HepG2 (cell line): ENCODE results near the gene GGA2. TPM values are rescaled to one million over a fixed set of nuclear protein-coding genes. Genes with fewer than 3 reads are reported as not detected.

ENCODE experiments used
- ATRX ChIP-seq: sonication (generic); formaldehyde crosslinking; IDR thresholded peaks from 2 replicates; pipeline ENCODE4 v1.4.0; 2020; ENCODE audit warnings: missing genetic modification reagents, borderline replicate concordance
- CHD2 ChIP-seq: IDR thresholded peaks from 2 replicates; pipeline ENCODE4 v1.6.1; 2011; ENCODE audit warnings: low read depth, low read length, improper control_type of control experiment
- IRF2 ChIP-seq: IDR thresholded peaks from 2 replicates; pipeline ENCODE4 v1.6.1; 2018; ENCODE audit warnings: missing genetic modification reagents, missing compliant biosample characterization
- KDM4B ChIP-seq: sonication (generic); formaldehyde crosslinking; IDR thresholded peaks from 2 replicates; pipeline ENCODE4 v1.4.0; 2020; ENCODE audit warnings: missing genetic modification reagents
- SAP130 ChIP-seq: IDR thresholded peaks from 2 replicates; pipeline ENCODE4 v1.6.1; 2016; ENCODE audit warnings: low read depth
- TBL1XR1 ChIP-seq: fragments of 150-350 bp; IDR thresholded peaks from 2 replicates; pipeline ENCODE4 v1.6.1; 2014; ENCODE audit warnings: borderline replicate concordance, low read length; ENCODE audit not compliant: partially characterized antibody
- ZBTB38 ChIP-seq: sonication (generic); formaldehyde crosslinking; IDR thresholded peaks from 2 replicates; pipeline ENCODE4 v1.5.1; 2020; ENCODE audit warnings: mild to moderate bottlenecking, missing genetic modification reagents
- ZNF383 ChIP-seq: sonication (generic); formaldehyde crosslinking; IDR thresholded peaks from 2 replicates; pipeline ENCODE4 v1.4.0; 2020; ENCODE audit warnings: missing genetic modification reagents, mild to moderate bottlenecking, borderline replicate concordance
- ZNF605 ChIP-seq: sonication (generic); formaldehyde crosslinking; IDR thresholded peaks from 2 replicates; pipeline ENCODE4 v1.8.0; 2022; ENCODE audit warnings: mild to moderate bottlenecking, missing genetic modification reagents
- ZNF619 ChIP-seq: sonication (generic); formaldehyde crosslinking; IDR thresholded peaks from 2 replicates; pipeline ENCODE4 v1.4.0; 2020; ENCODE audit warnings: mild to moderate bottlenecking, missing genetic modification reagents
- ZNF720 ChIP-seq: sonication (generic); formaldehyde crosslinking; IDR thresholded peaks from 2 replicates; pipeline ENCODE4 v1.4.0; 2020; ENCODE audit warnings: missing genetic modification reagents
- ZNF746 ChIP-seq: sonication (generic); formaldehyde crosslinking; IDR thresholded peaks from 2 replicates; pipeline ENCODE4 v1.8.0; 2022; ENCODE audit warnings: mild to moderate bottlenecking, missing genetic modification reagents
- polyA plus RNA-seq, 8 experiments: library from polyadenylated mRNA; depleted of rRNA in 3 of 8; stranded (reverse) in 7 of 8; unstranded in 1 of 8; fragments of >200 nt; fragmentation: Illumina TruSeq in 4 of 8; extraction: Trizol in 4 of 8; gene quantifications; 2 replicates each; pipeline versions ENCODE4 v1.2.1 to v1.2.3, GENCODE V29; 2011 to 2016; ENCODE audit warnings: low read depth in 4 of 8, missing spikeins in 1 of 8, mixed read lengths in 1 of 8; ENCODE audit not compliant: insufficient read depth in 1 of 8
- total RNA-seq, 5 experiments: library from RNA; depleted of rRNA; stranded (reverse); fragments of >200 nt; fragmentation: Illumina TruSeq; extraction: Trizol; gene quantifications; 2 replicates each; pipeline ENCODE4 v1.2.3, GENCODE V29; 2016; ENCODE audit warnings: low read depth in 1 of 5
- TF ChIP-seq, protein P1 (sequence below): sonication (generic); formaldehyde crosslinking; IDR thresholded peaks from 2 replicates; pipeline ENCODE4 v1.5.0; 2020; ENCODE audit warnings: missing genetic modification reagents, mild to moderate bottlenecking, borderline replicate concordance
- TF ChIP-seq, protein P2 (sequence below), 2 experiments: IDR thresholded peaks; 2 replicates each; pipeline ENCODE4 v1.6.1; 2011 to 2012; ENCODE audit warnings: low read length in 2 of 2, borderline replicate concordance in 1 of 2, low read depth in 1 of 2, mild to moderate bottlenecking in 1 of 2, moderate library complexity in 1 of 2
- TF ChIP-seq, protein P3 (sequence below): sonication (generic); formaldehyde crosslinking; IDR thresholded peaks from 2 replicates; pipeline ENCODE4 v1.5.0; 2020; ENCODE audit warnings: mild to moderate bottlenecking, missing genetic modification reagents
- TF ChIP-seq, protein P4 (sequence below): IDR thresholded peaks from 2 replicates; pipeline ENCODE4 v1.6.1; 2016
- TF ChIP-seq, protein P5 (sequence below): IDR thresholded peaks from 2 replicates; pipeline ENCODE4 v1.4.0; 2020; ENCODE audit warnings: mild to moderate bottlenecking, missing genetic modification reagents

Gene GGA2
- total and polyA plus RNA-seq, 2 of the 13 experiments (the other 11 are each of a cell fraction or from before 2014, with no cell fraction given), result 51.5 to 69.8 TPM

DNA sequence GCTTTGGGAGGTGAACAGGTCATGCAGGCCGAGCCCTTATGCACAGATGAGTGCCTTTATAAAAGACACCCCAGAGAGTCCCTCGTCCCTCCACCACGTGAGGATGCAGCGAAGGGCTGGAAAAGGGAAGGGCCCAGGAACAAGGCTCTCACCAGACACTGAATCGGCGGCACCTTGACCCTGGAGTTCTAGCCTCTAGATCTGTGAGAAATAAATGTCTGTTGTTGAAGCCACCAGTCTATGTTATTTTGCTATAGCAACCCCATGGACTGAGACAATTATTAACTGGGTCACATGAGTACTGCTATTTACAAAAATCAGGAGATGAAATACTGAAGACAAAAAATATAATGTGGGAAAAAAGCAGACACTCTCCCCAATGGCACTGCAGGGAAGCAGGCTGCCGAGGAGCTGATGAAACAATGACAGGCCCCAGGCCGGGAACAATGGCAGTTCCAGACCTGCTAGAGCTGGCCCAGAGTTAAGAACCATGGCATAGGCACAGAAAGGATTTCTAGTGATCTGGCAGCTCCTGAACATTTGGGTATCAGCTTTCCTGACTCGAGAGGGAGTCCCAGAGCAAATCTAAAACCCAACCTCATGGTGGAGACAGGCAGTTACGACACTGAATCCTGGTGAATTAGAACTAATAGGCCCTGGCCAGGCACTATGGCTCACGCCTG is 17.8 kb upstream of the GGA2 start (continued):
- TF ChIP-seq IRF2 (CRISPR knock-in tag) (no peak), ZNF619 (CRISPR knock-in tag) (no peak), SAP130 (CRISPR knock-in tag) (peak; percentile 47), ZNF720 (CRISPR knock-in tag) (no peak), ZNF746 (CRISPR knock-in tag) (no peak), ATRX (CRISPR knock-in tag) (no peak), ZNF605 (CRISPR knock-in tag) (no peak), KDM4B (CRISPR knock-in tag) (no peak), ZBTB38 (CRISPR knock-in tag) (no peak), CHD2 (no peak), ZNF383 (no peak), TBL1XR1 (no peak)
- TF ChIP-seq, protein P1, sequence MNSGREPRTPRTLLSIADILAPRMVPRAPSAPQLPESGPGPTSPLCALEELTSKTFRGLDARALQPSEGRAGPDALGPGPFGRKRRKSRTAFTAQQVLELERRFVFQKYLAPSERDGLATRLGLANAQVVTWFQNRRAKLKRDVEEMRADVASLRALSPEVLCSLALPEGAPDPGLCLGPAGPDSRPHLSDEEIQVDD (CRISPR knock-in tag), result no peak
- TF ChIP-seq, protein P2, sequence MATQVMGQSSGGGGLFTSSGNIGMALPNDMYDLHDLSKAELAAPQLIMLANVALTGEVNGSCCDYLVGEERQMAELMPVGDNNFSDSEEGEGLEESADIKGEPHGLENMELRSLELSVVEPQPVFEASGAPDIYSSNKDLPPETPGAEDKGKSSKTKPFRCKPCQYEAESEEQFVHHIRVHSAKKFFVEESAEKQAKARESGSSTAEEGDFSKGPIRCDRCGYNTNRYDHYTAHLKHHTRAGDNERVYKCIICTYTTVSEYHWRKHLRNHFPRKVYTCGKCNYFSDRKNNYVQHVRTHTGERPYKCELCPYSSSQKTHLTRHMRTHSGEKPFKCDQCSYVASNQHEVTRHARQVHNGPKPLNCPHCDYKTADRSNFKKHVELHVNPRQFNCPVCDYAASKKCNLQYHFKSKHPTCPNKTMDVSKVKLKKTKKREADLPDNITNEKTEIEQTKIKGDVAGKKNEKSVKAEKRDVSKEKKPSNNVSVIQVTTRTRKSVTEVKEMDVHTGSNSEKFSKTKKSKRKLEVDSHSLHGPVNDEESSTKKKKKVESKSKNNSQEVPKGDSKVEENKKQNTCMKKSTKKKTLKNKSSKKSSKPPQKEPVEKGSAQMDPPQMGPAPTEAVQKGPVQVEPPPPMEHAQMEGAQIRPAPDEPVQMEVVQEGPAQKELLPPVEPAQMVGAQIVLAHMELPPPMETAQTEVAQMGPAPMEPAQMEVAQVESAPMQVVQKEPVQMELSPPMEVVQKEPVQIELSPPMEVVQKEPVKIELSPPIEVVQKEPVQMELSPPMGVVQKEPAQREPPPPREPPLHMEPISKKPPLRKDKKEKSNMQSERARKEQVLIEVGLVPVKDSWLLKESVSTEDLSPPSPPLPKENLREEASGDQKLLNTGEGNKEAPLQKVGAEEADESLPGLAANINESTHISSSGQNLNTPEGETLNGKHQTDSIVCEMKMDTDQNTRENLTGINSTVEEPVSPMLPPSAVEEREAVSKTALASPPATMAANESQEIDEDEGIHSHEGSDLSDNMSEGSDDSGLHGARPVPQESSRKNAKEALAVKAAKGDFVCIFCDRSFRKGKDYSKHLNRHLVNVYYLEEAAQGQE (IDR thresholded peaks at IDR 0.05; ENCODE audit: borderline replicate concordance in 1 of 2, low read depth in 1 of 2, low read length in 2 of 2), result no peak
- TF ChIP-seq, protein P3, sequence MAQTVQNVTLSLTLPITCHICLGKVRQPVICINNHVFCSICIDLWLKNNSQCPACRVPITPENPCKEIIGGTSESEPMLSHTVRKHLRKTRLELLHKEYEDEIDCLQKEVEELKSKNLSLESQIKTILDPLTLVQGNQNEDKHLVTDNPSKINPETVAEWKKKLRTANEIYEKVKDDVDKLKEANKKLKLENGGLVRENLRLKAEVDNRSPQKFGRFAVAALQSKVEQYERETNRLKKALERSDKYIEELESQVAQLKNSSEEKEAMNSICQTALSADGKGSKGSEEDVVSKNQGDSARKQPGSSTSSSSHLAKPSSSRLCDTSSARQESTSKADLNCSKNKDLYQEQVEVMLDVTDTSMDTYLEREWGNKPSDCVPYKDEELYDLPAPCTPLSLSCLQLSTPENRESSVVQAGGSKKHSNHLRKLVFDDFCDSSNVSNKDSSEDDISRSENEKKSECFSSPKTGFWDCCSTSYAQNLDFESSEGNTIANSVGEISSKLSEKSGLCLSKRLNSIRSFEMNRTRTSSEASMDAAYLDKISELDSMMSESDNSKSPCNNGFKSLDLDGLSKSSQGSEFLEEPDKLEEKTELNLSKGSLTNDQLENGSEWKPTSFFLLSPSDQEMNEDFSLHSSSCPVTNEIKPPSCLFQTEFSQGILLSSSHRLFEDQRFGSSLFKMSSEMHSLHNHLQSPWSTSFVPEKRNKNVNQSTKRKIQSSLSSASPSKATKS (CRISPR knock-in tag), result no peak
- TF ChIP-seq, protein P4, sequence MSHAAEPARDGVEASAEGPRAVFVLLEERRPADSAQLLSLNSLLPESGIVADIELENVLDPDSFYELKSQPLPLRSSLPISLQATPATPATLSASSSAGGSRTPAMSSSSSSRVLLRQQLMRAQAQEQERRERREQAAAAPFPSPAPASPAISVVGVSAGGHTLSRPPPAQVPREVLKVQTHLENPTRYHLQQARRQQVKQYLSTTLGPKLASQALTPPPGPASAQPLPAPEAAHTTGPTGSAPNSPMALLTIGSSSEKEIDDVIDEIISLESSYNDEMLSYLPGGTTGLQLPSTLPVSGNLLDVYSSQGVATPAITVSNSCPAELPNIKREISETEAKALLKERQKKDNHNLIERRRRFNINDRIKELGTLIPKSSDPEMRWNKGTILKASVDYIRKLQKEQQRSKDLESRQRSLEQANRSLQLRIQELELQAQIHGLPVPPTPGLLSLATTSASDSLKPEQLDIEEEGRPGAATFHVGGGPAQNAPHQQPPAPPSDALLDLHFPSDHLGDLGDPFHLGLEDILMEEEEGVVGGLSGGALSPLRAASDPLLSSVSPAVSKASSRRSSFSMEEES (CRISPR knock-in tag), result peak; percentile 27; the same call in 1 of the 2 replicates
- TF ChIP-seq, protein P5, sequence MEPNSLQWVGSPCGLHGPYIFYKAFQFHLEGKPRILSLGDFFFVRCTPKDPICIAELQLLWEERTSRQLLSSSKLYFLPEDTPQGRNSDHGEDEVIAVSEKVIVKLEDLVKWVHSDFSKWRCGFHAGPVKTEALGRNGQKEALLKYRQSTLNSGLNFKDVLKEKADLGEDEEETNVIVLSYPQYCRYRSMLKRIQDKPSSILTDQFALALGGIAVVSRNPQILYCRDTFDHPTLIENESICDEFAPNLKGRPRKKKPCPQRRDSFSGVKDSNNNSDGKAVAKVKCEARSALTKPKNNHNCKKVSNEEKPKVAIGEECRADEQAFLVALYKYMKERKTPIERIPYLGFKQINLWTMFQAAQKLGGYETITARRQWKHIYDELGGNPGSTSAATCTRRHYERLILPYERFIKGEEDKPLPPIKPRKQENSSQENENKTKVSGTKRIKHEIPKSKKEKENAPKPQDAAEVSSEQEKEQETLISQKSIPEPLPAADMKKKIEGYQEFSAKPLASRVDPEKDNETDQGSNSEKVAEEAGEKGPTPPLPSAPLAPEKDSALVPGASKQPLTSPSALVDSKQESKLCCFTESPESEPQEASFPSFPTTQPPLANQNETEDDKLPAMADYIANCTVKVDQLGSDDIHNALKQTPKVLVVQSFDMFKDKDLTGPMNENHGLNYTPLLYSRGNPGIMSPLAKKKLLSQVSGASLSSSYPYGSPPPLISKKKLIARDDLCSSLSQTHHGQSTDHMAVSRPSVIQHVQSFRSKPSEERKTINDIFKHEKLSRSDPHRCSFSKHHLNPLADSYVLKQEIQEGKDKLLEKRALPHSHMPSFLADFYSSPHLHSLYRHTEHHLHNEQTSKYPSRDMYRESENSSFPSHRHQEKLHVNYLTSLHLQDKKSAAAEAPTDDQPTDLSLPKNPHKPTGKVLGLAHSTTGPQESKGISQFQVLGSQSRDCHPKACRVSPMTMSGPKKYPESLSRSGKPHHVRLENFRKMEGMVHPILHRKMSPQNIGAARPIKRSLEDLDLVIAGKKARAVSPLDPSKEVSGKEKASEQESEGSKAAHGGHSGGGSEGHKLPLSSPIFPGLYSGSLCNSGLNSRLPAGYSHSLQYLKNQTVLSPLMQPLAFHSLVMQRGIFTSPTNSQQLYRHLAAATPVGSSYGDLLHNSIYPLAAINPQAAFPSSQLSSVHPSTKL (CRISPR knock-in tag), result no peak
